OCI-LY1 (cell line): ENCODE results near the gene BCL2.
A peak's percentile ranks its signal among the peaks of the same experiment; 100 is the strongest.

Experiments used
- H2AFZ ChIP-seq: fragments of 200-600 bp; sonication (generic), shearing (Covaris generic); 2 replicates; pipeline ENCODE4 v1.6.0; 2014; ENCODE audit warnings: antibody characterized with exemption, mild to moderate bottlenecking, low read length
- H3F3A ChIP-seq: fragments of 200-600 bp; sonication (generic), shearing (Covaris generic); 2 replicates; pipeline ENCODE4 v1.6.0; 2014; ENCODE audit warnings: mild to moderate bottlenecking, antibody characterized with exemption, low read length, moderate library complexity; ENCODE audit not compliant: insufficient read depth
- H3K27ac ChIP-seq: fragments of 200-600 bp; sonication (generic); 2 replicates; pipeline ENCODE4 v1.5.1; 2014; ENCODE audit warnings: low read length, mixed run types, mild to moderate bottlenecking, low read depth; ENCODE audit not compliant: poor library complexity, severe bottlenecking
- H3K27me3 ChIP-seq: fragments of 200-600 bp; sonication (generic); 2 replicates; pipeline ENCODE4 v1.6.0; 2014; ENCODE audit warnings: antibody characterized with exemption, mild to moderate bottlenecking, low read length, moderate library complexity; ENCODE audit not compliant: insufficient read depth
- H3K36me3 ChIP-seq: fragments of 200-600 bp; sonication (generic); 2 replicates; pipeline ENCODE4 v1.6.1; 2014; ENCODE audit warnings: mild to moderate bottlenecking, antibody characterized with exemption, low read length, moderate library complexity, mixed read lengths; ENCODE audit not compliant: insufficient read depth
- H3K4me1 ChIP-seq: fragments of 200-600 bp; sonication (generic); 2 replicates; pipeline ENCODE4 v1.5.1; 2014; ENCODE audit warnings: mild to moderate bottlenecking, low read length, moderate library complexity; ENCODE audit not compliant: insufficient read depth, severe bottlenecking
- H3K4me2 ChIP-seq: fragments of 200-600 bp; sonication (generic), shearing (Covaris generic); 2 replicates; pipeline ENCODE4 v1.6.1; 2014; ENCODE audit warnings: low read length
- H3K4me3 ChIP-seq: fragments of 200-600 bp; sonication (generic); 2 replicates; pipeline ENCODE4 v1.5.1; 2014; ENCODE audit warnings: low read length, low read depth, mild to moderate bottlenecking, mixed read lengths; ENCODE audit not compliant: poor library complexity, severe bottlenecking
- H3K79me2 ChIP-seq: fragments of 200-600 bp; shearing (Covaris generic); 2 replicates; pipeline ENCODE4 v1.6.1; 2016; ENCODE audit warnings: mixed run types, low read length, mixed read lengths; ENCODE audit not compliant: insufficient read depth
- H3K9ac ChIP-seq: fragments of 200-600 bp; sonication (generic), shearing (Covaris generic); 2 replicates; pipeline ENCODE4 v1.6.1; 2014; ENCODE audit warnings: mild to moderate bottlenecking, low read length, mixed read lengths
- H3K9me2 ChIP-seq: fragments of 200-600 bp; sonication (generic), shearing (Covaris generic); 2 replicates; pipeline ENCODE4 v1.6.1; 2014; ENCODE audit warnings: low read depth, mild to moderate bottlenecking, low read length, mixed read lengths
- H3K9me3 ChIP-seq: fragments of 200-600 bp; shearing (Covaris generic); 2 replicates; pipeline ENCODE4 v1.6.1; 2014; ENCODE audit warnings: low read length, mixed read lengths
- H4K20me1 ChIP-seq: fragments of 200-600 bp; sonication (generic), shearing (Covaris generic); 2 replicates; pipeline ENCODE4 v1.6.0; 2016; ENCODE audit warnings: mild to moderate bottlenecking, low read length; ENCODE audit not compliant: insufficient read depth
- EZH2 ChIP-seq: fragments of 200-600 bp; sonication (generic), shearing (Covaris generic); IDR thresholded peaks from 2 replicates; pipeline ENCODE4 v1.8.0; 2017; ENCODE audit warnings: borderline replicate concordance, mixed run types, mild to moderate bottlenecking, antibody characterized with exemption, low read length, moderate library complexity, mixed read lengths
- TF ChIP-seq, protein P1 (sequence below): fragments of 200-600 bp; sonication (generic), shearing (Covaris generic); IDR thresholded peaks from 2 replicates; pipeline ENCODE4 v1.5.1; 2017; ENCODE audit warnings: mild to moderate bottlenecking, antibody characterized with exemption, low read length, moderate library complexity, mixed read lengths

The BCL2 gene

DNA sequence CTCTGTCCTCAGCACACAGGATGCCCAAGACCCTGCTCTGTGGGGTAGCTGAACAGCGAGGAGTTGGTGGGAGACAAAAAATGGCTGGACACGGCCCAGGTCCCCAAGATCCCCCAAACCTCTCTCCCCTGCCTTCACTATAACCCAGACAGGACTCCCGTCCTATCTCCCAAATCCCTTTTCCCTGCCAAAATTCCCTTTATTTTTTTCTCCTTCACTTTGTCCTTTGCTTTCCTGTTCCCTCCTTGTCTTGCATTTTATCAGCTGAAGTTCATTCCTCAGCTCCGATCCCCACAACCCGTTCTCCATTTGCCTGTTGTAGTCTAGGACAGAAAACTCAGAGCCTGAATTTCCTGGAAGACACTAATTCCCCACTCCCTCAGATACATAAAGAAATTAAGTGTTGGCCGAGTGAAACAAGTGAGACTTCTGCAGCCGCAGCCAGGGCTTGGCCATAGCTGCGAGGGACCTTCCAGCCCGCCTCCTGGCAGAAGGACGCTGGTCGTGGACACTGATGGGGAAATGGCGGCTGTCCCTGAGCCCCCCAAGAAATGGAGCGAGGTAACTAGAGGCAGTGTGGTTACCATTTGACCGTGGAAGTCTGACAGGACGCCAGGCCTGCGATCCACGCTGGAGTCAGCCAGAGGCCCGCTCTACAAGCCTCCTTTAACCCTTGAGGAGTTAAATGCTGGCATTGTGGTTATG is 173.6 kb downstream of the BCL2 start:
- Histone ChIP-seq H2AFZ (no peak overlapping the region), H3K9ac (peak overlapping the region; percentile 77), H3K4me2 (peak overlapping the region; percentile 73), H3K4me3 (peak overlapping the region; percentile 53), H3K4me1 (peaks cover 100% of the 10 kb centered on the region), H3K79me2 (peaks cover 76% of the 10 kb centered on the region), H3K36me3 (peaks cover 95% of the 10 kb centered on the region), H3K27me3 (no peaks in the 10 kb centered on the region), H3K27ac (peak overlapping the region; percentile 99), H4K20me1 (no peaks in the 10 kb centered on the region), H3F3A (peaks cover 40% of the 10 kb centered on the region), H3K9me3 (no peaks in the 10 kb centered on the region), H3K9me2 (no peaks in the 10 kb centered on the region)
- TF ChIP-seq, protein P1, sequence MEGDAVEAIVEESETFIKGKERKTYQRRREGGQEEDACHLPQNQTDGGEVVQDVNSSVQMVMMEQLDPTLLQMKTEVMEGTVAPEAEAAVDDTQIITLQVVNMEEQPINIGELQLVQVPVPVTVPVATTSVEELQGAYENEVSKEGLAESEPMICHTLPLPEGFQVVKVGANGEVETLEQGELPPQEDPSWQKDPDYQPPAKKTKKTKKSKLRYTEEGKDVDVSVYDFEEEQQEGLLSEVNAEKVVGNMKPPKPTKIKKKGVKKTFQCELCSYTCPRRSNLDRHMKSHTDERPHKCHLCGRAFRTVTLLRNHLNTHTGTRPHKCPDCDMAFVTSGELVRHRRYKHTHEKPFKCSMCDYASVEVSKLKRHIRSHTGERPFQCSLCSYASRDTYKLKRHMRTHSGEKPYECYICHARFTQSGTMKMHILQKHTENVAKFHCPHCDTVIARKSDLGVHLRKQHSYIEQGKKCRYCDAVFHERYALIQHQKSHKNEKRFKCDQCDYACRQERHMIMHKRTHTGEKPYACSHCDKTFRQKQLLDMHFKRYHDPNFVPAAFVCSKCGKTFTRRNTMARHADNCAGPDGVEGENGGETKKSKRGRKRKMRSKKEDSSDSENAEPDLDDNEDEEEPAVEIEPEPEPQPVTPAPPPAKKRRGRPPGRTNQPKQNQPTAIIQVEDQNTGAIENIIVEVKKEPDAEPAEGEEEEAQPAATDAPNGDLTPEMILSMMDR = no peak
- no peak for TF ChIP-seq EZH2

DNA sequence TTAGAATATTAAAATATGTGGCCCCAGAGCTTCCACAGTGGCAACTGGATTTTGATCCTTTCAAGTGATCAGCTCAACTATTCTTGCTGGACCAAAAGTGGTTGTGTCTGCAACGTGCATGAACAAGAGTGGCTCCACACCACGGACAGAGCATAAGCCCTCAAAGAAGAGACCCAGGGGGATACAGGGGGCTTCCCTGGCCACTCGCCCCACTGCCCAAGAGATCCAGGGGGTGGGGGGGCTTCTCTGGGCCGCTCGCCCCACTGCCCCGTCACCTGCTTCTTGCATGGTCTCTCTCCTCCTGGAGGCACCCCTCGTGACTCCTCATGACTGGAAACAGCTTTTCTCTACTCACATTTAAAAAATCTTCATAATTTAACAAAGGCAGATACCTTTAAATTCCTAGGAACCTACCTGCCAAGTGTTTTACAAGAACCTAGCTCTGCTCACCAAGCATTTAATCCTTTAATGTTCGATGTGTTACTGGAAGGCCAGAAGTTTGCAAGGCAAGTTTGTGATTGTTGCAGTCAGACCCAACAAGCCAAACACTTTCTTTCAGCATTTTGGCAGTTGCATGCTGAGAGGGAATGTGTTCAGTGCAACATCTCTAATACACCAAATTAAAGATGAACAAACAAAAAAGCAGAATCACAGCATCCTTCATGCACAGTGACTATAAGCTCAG is 174.3 kb downstream of the BCL2 start:
- Histone ChIP-seq H3K9me2 (no peaks in the 10 kb centered on the region), H3K4me3 (peak overlapping the region; percentile 53), H2AFZ (no peak overlapping the region), H3K27ac (peak overlapping the region; percentile 99), H4K20me1 (no peaks in the 10 kb centered on the region), H3K27me3 (no peaks in the 10 kb centered on the region), H3F3A (peaks cover 42% of the 10 kb centered on the region), H3K4me1 (peaks cover 100% of the 10 kb centered on the region), H3K9me3 (no peaks in the 10 kb centered on the region), H3K9ac (peak overlapping the region; percentile 77), H3K4me2 (peak overlapping the region; percentile 73), H3K36me3 (peaks cover 95% of the 10 kb centered on the region), H3K79me2 (peaks cover 76% of the 10 kb centered on the region)
- no peak for TF ChIP-seq EZH2
- TF ChIP-seq, protein P1 = no peak

DNA sequence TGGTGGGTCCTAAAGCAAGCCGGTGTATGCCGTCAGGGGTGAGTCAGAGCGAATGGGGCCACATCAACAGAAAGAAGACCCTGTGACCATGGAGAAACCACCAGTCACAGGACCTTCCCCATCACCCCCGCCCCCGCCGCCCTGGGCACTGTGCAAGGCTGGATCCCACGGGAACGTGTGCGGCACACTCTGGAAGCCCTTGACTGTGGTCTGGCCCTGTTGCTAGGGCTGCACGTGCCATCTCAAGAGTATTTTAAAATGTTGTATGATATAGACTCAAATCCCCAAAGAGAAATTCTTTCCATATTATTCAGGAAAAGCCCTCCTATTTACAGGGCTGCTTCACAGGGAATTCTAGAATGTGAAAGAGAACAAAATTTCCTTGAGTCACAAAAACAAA is 174.8 kb downstream of the BCL2 start:
- Histone ChIP-seq H4K20me1 (no peaks in the 10 kb centered on the region), H3K4me3 (peak overlapping the region; percentile 53), H3K27ac (peak overlapping the region; percentile 99), H3K36me3 (peaks cover 95% of the 10 kb centered on the region), H3K4me1 (peaks cover 100% of the 10 kb centered on the region), H2AFZ (no peak overlapping the region), H3K9me2 (no peaks in the 10 kb centered on the region), H3K4me2 (peak overlapping the region; percentile 73), H3K79me2 (peaks cover 76% of the 10 kb centered on the region), H3F3A (peaks cover 48% of the 10 kb centered on the region), H3K9ac (peak overlapping the region; percentile 77), H3K27me3 (no peaks in the 10 kb centered on the region), H3K9me3 (no peaks in the 10 kb centered on the region)
- TF ChIP-seq EZH2 = no peak
- TF ChIP-seq, protein P1 = no peak
